HG03520 (cell line): ENCODE results near the gene TLL1.

Experiments
- ATAC-seq: cut with Tn5 transposase; IDR thresholded peaks from one replicate; pipeline ENCODE4 v1.9.1; 2021; ENCODE audit warnings: mild to moderate bottlenecking, moderate library complexity; ENCODE audit not compliant: unreplicated experiment

The TLL1 gene

GRCh38 chr4:165970703-165971420, 97.8 kb downstream of the TLL1 start:
- ATAC-seq = no peak

- ATAC-seq = no peak
These were observed 98.4 kb downstream of the TLL1 start for GRCh38 chr4:165971446-165971845.

- ATAC-seq = no peak
These were observed 98.9 kb downstream of the TLL1 start for GRCh38 chr4:165971933-165972332.

- ATAC-seq = no peak
These were observed 99.7 kb downstream of the TLL1 start for GRCh38 chr4:165972747-165973146.

GRCh38 chr4:165982934-165983333, 109.9 kb downstream of the TLL1 start:
- no peak for ATAC-seq

GRCh38 chr4:165986956-165987698, 114.1 kb downstream of the TLL1 start:
- ATAC-seq = no peak

- no peak for ATAC-seq
These were observed 118.5 kb downstream of the TLL1 start for GRCh38 chr4:165991325-165992180.

- ATAC-seq = no peak
These were observed 119.2 kb downstream of the TLL1 start for GRCh38 chr4:165992283-165992682.

- no peak for ATAC-seq
These were observed 121.7 kb downstream of the TLL1 start for GRCh38 chr4:165994701-165995100.

- ATAC-seq = no peak
These were observed 130.8 kb downstream of the TLL1 start for GRCh38 chr4:166003811-166004210.

- ATAC-seq = no peak
These were observed 133.2 kb downstream of the TLL1 start for GRCh38 chr4:166006217-166006616.

GRCh38 chr4:166008510-166008909, 135.5 kb downstream of the TLL1 start:
- no peak for ATAC-seq

- ATAC-seq = no peak
These were observed 139.3 kb downstream of the TLL1 start for GRCh38 chr4:166012129-166013030.

GRCh38 chr4:166014411-166014810, 141.4 kb downstream of the TLL1 start:
- ATAC-seq = no peak

- ATAC-seq = no peak
These were observed 144.8 kb downstream of the TLL1 start for GRCh38 chr4:166017804-166018203.

GRCh38 chr4:166019441-166020220, 146.6 kb downstream of the TLL1 start:
- ATAC-seq = no peak

- ATAC-seq = no peak
These were observed 148.6 kb downstream of the TLL1 start for GRCh38 chr4:166021617-166022016.

GRCh38 chr4:166034965-166035364, 161.9 kb downstream of the TLL1 start:
- ATAC-seq = no peak

GRCh38 chr4:166039822-166040221, 166.8 kb downstream of the TLL1 start:
- peak; percentile 57 for ATAC-seq
